Effector CD4-positive, alpha-beta T cell (primary cell): Measurements from ENCODE around the gene SSH3.
A peak's percentile ranks its signal among the peaks of the same experiment; 100 is the strongest.

Experiments
- DNase-seq: peaks from one replicate; pipeline ENCODE4 v3.0.0-alpha.2; 2020

The SSH3 gene

DNA sequence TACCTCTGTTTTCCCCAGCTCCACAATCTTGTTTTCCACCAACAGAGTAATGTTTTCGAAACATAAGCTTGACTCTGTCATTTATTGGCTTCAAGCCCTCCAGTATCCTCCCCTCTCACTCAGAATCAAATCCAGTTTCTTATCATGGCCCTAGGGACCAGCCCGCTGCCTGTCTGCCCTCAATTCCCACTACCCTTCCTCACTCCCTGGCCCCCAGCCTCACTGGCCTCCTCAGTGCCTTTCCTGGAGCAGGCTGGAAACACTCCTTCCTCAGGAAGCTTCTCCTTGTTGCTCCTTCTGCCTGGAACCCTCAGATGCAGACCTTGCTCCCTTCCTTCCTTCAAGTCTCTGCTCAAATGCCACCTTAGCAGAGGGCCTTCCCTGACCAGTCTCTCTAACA lies 46.1 kb downstream of the SSH3 start:
- no peak for DNase-seq

DNA sequence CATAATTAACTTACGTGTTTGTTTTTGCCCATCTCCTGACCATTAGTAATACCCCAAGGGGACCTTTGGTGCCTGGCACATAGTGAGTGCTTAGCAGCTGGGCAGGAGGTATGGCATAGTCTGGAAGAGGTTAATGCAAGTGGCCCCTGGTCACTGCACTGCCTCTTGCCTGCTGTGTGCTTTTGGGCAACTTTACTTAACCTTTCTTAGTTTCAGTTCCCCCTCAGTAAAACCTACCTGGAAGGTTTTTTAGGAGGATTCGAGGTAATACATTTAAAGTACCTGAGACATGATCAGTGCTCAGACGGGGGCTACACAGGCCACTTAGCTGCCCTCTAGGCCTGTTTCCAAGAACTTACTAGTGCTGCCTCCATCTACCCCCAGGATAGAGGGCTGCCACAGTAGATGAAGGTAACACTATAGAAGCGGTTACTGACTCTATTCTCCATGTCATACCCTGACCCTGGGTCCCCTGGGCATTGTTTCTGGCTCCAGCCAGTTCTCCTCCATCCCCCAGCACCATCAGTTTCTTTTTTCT lies 46.7 kb downstream of the SSH3 start:
- no peak for DNase-seq

DNA sequence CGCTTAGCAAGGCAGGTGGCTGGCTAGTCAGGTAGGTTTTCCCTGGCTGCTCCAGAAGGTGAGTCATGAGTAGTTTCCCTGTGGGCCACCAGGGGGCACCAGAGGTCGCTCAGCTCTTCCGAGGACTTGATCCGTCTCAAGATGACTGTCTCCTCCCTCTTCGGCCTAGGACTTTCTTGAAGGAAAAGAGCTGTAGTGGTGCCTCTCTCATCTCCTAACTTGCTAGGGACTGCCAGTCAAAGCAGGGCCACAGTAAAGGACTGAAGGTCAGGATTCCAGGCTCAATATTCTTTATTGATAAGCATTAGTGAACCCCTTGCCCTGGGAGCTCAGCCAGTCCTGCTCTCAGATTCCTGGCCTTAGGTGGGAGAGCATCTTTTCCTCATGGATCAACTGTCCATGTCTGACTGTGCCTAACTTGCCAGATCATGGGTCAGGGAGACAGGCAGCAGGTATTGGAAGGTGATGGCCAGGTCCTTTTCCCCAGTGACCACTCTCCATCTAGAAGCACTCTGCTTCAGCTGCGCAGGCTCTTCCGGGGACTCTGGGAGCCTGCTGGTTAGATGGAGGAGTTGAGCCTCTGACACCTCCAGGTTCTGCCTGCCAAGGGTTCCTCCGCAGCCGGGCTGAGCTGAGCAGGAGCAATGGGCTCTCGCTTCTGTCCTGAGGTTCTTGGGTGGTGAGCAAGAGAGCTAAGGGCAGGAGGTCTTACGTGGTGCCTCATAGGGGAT lies 48.1 kb downstream of the SSH3 start:
- DNase-seq = peak; percentile 50

GRCh38 chr11:67352546-67353316 lies 49.4 kb downstream of the SSH3 start:
- DNase-seq = no peak

DNA sequence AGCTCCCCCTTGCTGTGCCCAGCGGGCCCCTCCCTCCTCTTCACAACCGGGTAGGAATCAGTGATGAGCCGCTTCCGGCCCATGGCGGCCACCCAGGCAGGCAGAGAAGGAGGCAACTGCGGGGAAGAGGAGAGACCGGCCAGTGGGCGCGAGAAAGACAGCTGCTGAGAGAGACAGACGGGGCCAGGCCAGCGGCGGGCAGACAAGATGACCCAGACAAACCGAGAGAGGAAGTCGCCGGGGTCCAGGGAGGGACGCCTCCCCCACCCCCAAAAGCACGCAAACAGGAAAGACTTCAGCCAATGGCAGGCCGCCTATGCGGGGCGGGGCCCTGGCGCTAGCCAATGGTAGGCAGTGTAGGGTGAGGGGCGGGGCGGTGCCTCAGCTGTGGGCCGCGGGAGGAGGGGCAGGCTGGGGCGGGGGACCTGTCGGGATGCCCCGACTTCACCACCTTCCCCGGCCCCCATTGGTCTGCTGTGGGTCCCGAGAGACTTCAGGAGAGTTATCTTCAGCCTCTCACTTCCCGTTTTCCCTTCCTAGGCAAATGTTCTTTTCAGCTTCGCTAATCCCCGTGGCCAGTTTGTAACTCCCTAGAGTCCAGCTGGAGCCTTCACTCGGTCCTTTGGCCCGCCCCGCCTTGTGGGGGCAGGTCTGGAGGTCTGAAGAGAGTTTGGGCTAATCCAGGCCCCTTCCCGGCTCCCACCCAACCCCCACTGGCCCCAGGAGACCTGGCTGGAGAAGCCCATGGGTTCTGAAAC lies 50.2 kb downstream of the SSH3 start, which contains the start of gene POLD4:
Gene POLD4, minus strand, starts transcription at position 230 of the 758 bp plus-strand sequence. Its CDS starts 147 bp downstream, at position 83.
- peak; percentile 93 for DNase-seq

DNA sequence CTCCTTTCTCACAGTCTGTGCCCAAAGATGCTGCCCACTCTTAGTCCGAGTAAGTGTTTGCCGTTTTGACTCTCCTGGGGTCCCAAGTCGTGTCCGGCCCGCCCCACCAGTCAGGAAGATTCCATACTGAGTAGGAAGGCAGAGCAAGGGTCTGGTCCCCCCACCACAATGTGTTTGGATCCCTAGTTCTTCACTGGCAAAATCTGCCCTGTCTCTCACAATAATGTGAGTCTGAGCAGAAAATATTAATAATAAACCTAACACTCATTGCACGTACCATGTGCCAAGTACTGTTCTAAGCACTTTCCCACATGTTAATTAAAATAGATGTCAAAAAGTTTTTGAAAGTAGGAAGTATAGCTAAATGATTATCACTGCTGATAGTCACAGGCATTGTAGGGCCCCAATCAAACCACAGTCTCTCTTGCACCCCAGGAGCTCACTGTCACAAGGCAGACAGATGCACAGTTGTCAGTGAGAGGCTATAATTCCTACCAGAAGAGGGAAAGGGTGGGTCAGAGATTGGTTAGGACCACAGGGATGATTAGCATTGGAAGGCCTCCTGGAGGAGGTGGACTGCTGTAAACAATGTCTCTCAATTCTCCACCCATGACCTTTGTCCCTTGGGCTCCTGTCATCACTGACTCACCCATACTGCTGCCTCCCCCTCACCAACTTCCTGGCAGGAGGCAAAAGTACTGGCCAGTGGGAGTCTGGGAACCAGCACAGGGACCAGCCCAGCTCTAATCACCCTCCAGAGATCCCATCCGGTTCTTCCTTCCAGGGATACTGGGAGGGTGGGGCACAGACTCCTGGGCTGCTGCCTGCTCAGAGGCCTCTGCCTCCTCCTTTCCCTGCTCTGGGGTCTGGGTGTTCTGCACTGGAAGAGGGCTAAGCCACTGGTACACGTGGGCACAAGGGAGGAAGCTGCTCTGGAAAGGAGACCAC lies 51.0 kb downstream of the SSH3 start:
- no peak for DNase-seq

DNA sequence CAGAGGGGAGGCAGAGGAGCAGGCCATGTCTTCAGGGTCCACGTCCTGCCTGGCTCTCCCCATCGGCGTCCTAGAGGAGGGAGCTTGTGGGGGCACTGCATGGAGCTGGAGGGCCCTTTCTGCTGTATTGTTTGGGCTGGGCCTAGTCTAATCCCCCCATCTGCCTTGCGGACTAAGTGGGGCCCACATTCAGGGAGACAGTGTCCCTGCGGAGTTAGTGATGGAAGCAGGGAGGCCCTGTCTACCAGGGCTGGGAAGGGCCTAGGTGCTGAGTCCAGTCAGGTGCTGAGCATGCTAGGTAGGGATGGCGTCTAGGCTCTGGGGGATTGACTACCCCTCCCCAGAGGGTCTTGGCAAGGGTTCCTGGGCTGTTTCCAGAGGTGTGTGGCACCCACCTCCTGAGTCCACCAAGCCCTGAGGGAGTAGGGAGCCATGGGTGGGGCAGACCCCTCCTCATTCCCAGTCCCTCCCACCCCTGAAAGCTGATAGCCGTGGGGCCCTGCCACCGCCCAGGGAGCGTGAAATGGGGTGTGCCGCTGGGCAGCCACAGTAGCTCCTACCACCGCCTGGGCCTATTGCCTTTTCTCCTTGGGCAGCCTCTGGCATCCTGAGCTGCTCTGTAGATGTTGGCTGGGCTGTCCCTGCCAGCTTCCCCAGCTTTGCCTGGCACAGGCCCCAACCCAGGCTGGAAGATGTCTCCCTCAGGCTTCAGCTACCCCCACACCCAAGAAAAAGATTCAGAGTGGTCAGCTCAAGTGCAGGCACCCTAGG lies 51.9 kb downstream of the SSH3 start:
- no peak for DNase-seq

- DNase-seq = no peak
Measured at GRCh38 chr11:67355794-67356386, 52.6 kb downstream of the SSH3 start.

- no peak for DNase-seq
Measured at GRCh38 chr11:67356387-67356863, 53.1 kb downstream of the SSH3 start.

DNA sequence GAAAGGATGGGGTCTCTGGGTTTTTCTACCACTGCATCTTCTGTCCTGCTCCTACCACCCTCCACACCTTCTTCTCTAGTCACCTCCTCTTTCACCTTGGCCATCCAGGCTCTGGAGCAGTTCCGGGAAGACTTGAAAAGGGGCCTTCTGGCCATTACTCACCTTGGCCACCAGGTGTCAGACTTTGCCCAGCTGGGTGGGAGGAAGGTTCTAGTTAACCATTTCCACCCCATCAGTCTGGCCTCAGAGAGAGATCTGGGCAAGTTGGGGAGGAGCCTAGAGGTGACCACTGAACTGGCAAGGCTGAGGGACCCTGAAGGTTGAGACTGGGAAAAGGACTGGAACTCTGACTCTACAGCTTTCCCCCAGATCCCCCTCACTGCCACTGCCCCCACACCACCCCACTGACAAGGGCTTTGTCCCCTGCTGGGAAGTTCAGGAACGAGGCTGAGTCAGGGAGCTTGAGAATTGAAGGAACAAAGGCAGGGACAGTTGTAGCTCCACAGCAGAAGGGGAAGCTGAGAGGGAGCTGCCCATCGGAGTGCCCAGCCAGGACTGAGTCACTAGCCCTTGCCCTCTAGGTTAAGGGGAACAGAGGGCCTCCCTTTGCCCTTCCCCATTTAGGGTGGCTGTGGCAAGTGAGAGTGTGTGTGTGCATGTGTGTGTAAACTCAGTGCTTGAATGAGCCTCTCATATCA lies 53.7 kb downstream of the SSH3 start:
- peak; percentile 55 for DNase-seq

GRCh38 chr11:67357831-67358670 lies 54.7 kb downstream of the SSH3 start:
- no peak for DNase-seq
